ENCODE measurements around the gene ZC3H7A. TPM values are rescaled to one million over a fixed set of nuclear protein-coding genes. Genes with fewer than 3 reads are reported as not detected.

Gene ZC3H7A
- total and polyA plus RNA-seq, 2 of the 4 experiments (the other 2 are of a cell fraction): 22.2 to 53.9 TPM

GRCh38 chr16:11805556-11805955 lies 8.5 kb upstream of the ZC3H7A start:
- H4K20me1 ChIP-seq (ENCODE audit: insufficient read depth, low read length): peaks cover 12% of the 10 kb centered on the region
- H3K27me3 ChIP-seq (ENCODE audit: control insufficient read depth, insufficient read depth, low read length): no peaks in the 10 kb centered on the region
- H3K27ac ChIP-seq (ENCODE audit: insufficient read depth, low read length): no peak overlapping the region
- no peak overlapping the region for H2BK15ac ChIP-seq (ENCODE audit: low read depth, low read length)
- H3K4me1 ChIP-seq (ENCODE audit: control insufficient read depth, insufficient read depth, low read length): peaks cover 17% of the 10 kb centered on the region
- H3K9ac ChIP-seq (ENCODE audit: low read depth, low read length): no peak overlapping the region
- H3K56ac ChIP-seq (ENCODE audit: extremely low read depth, insufficient read depth, low read length): no peak overlapping the region
- in situ Hi-C loops (cut with MboI; ENCODE audit: low sequenced_read_pairs) (loop anchor here (25.0 kb wide), 1 partner anchor 843 kb away; no protein-coding TSS in a partner anchor), dilution Hi-C loops (cut with HindIII; ENCODE audit: low sequenced_read_pairs, unreplicated experiment) (no loop called here), intact Hi-C loops (cut with micrococcal nuclease) (no loop called here)
- no peak overlapping the region for H4K5ac ChIP-seq (ENCODE audit: low read depth, low read length)
- H3K14ac ChIP-seq (replicated peaks; ENCODE audit: low read depth, low read length): no peak overlapping the region
- no peak overlapping the region for H4K91ac ChIP-seq (ENCODE audit: insufficient read depth, low read depth, low read length)
- H2BK120ac ChIP-seq (ENCODE audit: low read depth, low read length): no peak overlapping the region
- POLR2A ChIA-PET (ENCODE audit: unreplicated experiment): no interaction called here
- ATAC-seq (ENCODE audit: low read depth): no peak
- no peak overlapping the region for H2AK9ac ChIP-seq (replicated peaks; ENCODE audit: low read depth, low read length, poor library complexity)
- no peak overlapping the region for H3K4me2 ChIP-seq (ENCODE audit: low read depth, low read length)
- no peak overlapping the region for H3K18ac ChIP-seq (ENCODE audit: low read depth, low read length)
- no peak overlapping the region for H2AK5ac ChIP-seq (ENCODE audit: low read depth, low read length)
- H3K23ac ChIP-seq (ENCODE audit: low read depth, low read length): no peak overlapping the region
- DNase-seq: no peak
- H3K36me3 ChIP-seq (ENCODE audit: control insufficient read depth, insufficient read depth, low read length): no peaks in the 10 kb centered on the region
- CTCF ChIA-PET: no interaction called here
- H3K4ac ChIP-seq (ENCODE audit: low read depth, low read length): no peak overlapping the region
- TF ChIP-seq POLR2A (IDR thresholded peaks at IDR 0.05; ENCODE audit: low read depth, low read length) (no peak), NFE2L2 (IDR thresholded peaks at IDR 0.05; ENCODE audit: low read depth, low read length) (no peak), RFX5 (IDR thresholded peaks at IDR 0.05; ENCODE audit: low read depth, low read length) (no peak), CEBPB (IDR thresholded peaks at IDR 0.05; ENCODE audit: low read depth, low read length) (no peak), MAZ (IDR thresholded peaks at IDR 0.05; ENCODE audit: borderline replicate concordance, low read depth, low read length) (no peak), ELK1 (IDR thresholded peaks at IDR 0.05; ENCODE audit: borderline replicate concordance, low read depth, low read length) (no peak), CHD1 (IDR thresholded peaks at IDR 0.05; ENCODE audit: low read depth, low read length) (no peak), BHLHE40 (IDR thresholded peaks at IDR 0.05; ENCODE audit: low read depth, low read length) (no peak), MAFK (IDR thresholded peaks at IDR 0.05; ENCODE audit: low read depth, low read length) (no peak), CTCF (conservative IDR thresholded peaks at IDR 0.05; ENCODE audit: low read depth, low read length) (no peak), FOS (IDR thresholded peaks at IDR 0.05; ENCODE audit: low read depth, low read length) (no peak), RAD21 (IDR thresholded peaks at IDR 0.05; ENCODE audit: low read length) (no peak), RCOR1 (IDR thresholded peaks at IDR 0.05; ENCODE audit: insufficient replicate concordance, low read length) (no peak), SMC3 (IDR thresholded peaks at IDR 0.05; ENCODE audit: low read depth, low read length) (no peak)
- no CpG with 5 or more reads among the region's 3 CpGs for WGBS, 2 experiments (ENCODE audit: extremely low coverage in 2 of 2, insufficient read length in 1 of 2)
- H3K9me1 ChIP-seq (ENCODE audit: insufficient read depth, low read length): peaks cover 11% of the 10 kb centered on the region
- BruUV-seq (replicated peaks): no TSS peak
- no peaks in the 10 kb centered on the region for H3K9me3 ChIP-seq (ENCODE audit: control insufficient read depth, insufficient read depth, low read length)
- H4K8ac ChIP-seq (ENCODE audit: low read depth in 2 of 2, low read length in 2 of 2): no peak overlapping the region
- H3K4me3 ChIP-seq (ENCODE audit: insufficient read depth, low read depth, low read length): no peak overlapping the region
- H2BK5ac ChIP-seq (ENCODE audit: low read depth, low read length, poor library complexity, severe bottlenecking): no peak overlapping the region
- H2BK20ac ChIP-seq (ENCODE audit: low read depth, low read length): no peak overlapping the region
- no peak overlapping the region for H2AFZ ChIP-seq (replicated peaks; ENCODE audit: low read length, poor library complexity)
- peaks cover 0 to 24% of the 10 kb centered on the region in 2 experiments; a peak in 3 of 4 replicates for H3K79me1 ChIP-seq (ENCODE audit: low read depth in 1 of 2, low read length in 2 of 2)

Measured in IMR-90 (cell line).